SK-N-SH (cell line): ENCODE data around the gene RPS16. TPM values are rescaled to one million over a fixed set of nuclear protein-coding genes. Genes with fewer than 3 reads are reported as not detected.

Experiments
- CTCF ChIA-PET: fragments of 300-600, 350-600 bp; formaldehyde crosslinking; extraction: SDS; loops from one replicate; lab custom pipeline; 2021; lab: Yijun Ruan, JAX
- POLR2A ChIA-PET: fragments of 350-600 bp; sonication (Branson Sonifier 250); formaldehyde crosslinking; extraction: SDS; loops from one replicate; lab custom pipeline; 2020; ENCODE audit warnings: antibody characterized with exemption, inconsistent platforms; lab: Yijun Ruan, JAX
- DNase-seq: peaks from one replicate; pipeline ENCODE4 v3.0.0; 2012
- H2AFZ ChIP-seq: fragments of 200-600 bp; sonication (generic); 2 replicates; pipeline ENCODE4 v1.8.1; 2016; ENCODE audit warnings: antibody characterized with exemption, mild to moderate bottlenecking, low read depth
- H3F3A ChIP-seq: fragments of 200-600 bp; sonication (generic); replicated peaks from 2 replicates; pipeline ENCODE3; 2016; ENCODE audit warnings: antibody characterized with exemption, mild to moderate bottlenecking; ENCODE audit not compliant: insufficient read depth
- H3K27ac ChIP-seq, 2 experiments: fragments of 200-500 bp in 1 of 2; fragments of 200-600 bp in 1 of 2; sonication (Bioruptor generic) in 1 of 2; sonication (generic), shearing (Covaris generic) in 1 of 2; 2 replicates each; pipeline versions ENCODE4 v1.5.1 to v1.6.1; 2014 to 2016; ENCODE audit warnings: low read depth in 2 of 2, inconsistent platforms in 1 of 2, low read length in 1 of 2, mild to moderate bottlenecking in 1 of 2, mixed read lengths in 1 of 2
- H3K27me3 ChIP-seq: fragments of 200-600 bp; sonication (generic), shearing (Covaris generic); 2 replicates; pipeline ENCODE4 v1.6.1; 2016; ENCODE audit warnings: mixed run types; ENCODE audit not compliant: insufficient read depth
- H3K36me3 ChIP-seq, 2 experiments: fragments of 200-500 bp in 1 of 2; fragments of 200-600 bp in 1 of 2; sonication (Bioruptor generic) in 1 of 2; sonication (generic) in 1 of 2; replicated peaks in 1 of 2; 2 replicates each; pipeline versions ENCODE3 to v1.5.1; 2014 to 2016; ENCODE audit warnings: low read length in 1 of 2, mild to moderate bottlenecking in 1 of 2; ENCODE audit not compliant: insufficient read depth in 2 of 2, control insufficient read depth in 1 of 2
- H3K4me1 ChIP-seq, 2 experiments: fragments of 200-500 bp in 1 of 2; fragments of 200-600 bp in 1 of 2; sonication (Bioruptor generic) in 1 of 2; sonication (generic), shearing (Covaris generic) in 1 of 2; 2 replicates each; pipeline versions ENCODE4 v1.5.1 to v1.6.1; 2014 to 2016; ENCODE audit warnings: low read depth in 1 of 2, low read length in 1 of 2, mixed run types in 1 of 2; ENCODE audit not compliant: insufficient read depth in 2 of 2, control insufficient read depth in 1 of 2
- H3K4me2 ChIP-seq: fragments of 200-600 bp; sonication (generic), shearing (Covaris generic); 2 replicates; pipeline ENCODE4 v1.6.1; 2017; ENCODE audit warnings: mixed run types
- H3K4me3 ChIP-seq, 2 experiments: fragments of 200-500 bp in 1 of 2; fragments of 200-600 bp in 1 of 2; sonication (Bioruptor generic) in 1 of 2; sonication (generic), shearing (Covaris generic) in 1 of 2; 2 replicates each; pipeline versions ENCODE4 v1.5.1 to v1.8.1; 2014 to 2016; ENCODE audit warnings: low read depth in 2 of 2, inconsistent platforms in 1 of 2, low read length in 1 of 2, mild to moderate bottlenecking in 1 of 2, mixed read lengths in 1 of 2, moderate library complexity in 1 of 2
- H3K79me2 ChIP-seq: fragments of 200-600 bp; sonication (generic); 2 replicates; pipeline ENCODE4 v1.8.1; 2017; ENCODE audit warnings: mild to moderate bottlenecking; ENCODE audit not compliant: insufficient read depth
- H3K9ac ChIP-seq: fragments of 200-600 bp; sonication (generic); 2 replicates; pipeline ENCODE4 v1.6.1; 2017; ENCODE audit warnings: mixed run types
- H3K9me2 ChIP-seq: fragments of 200-600 bp; sonication (generic); 2 replicates; pipeline ENCODE4 v1.6.1; 2017; ENCODE audit warnings: mixed run types
- H3K9me3 ChIP-seq: fragments of 200-600 bp; sonication (generic); 2 replicates; pipeline ENCODE4 v1.6.1; 2017; ENCODE audit warnings: mixed run types, mild to moderate bottlenecking, moderate library complexity
- H4K20me1 ChIP-seq: fragments of 200-600 bp; sonication (generic); 2 replicates; pipeline ENCODE4 v1.6.1; 2017; ENCODE audit warnings: mild to moderate bottlenecking, mixed run types; ENCODE audit not compliant: insufficient read depth
- CTCF ChIP-seq: fragments of 200-600 bp; sonication (generic); IDR thresholded peaks from 2 replicates; pipeline ENCODE4 v1.6.1; 2017; ENCODE audit warnings: antibody characterized with exemption, mild to moderate bottlenecking, moderate library complexity
- EP300 ChIP-seq, 2 experiments: IDR thresholded peaks; 2 replicates each; pipeline versions ENCODE4 v1.4.0 to v1.6.1; 2012; ENCODE audit warnings: borderline replicate concordance in 1 of 2, low read depth in 1 of 2, low read length in 1 of 2
- EZH2phosphoT487 ChIP-seq: fragments of 200-600 bp; sonication (generic); IDR thresholded peaks from 2 replicates; pipeline ENCODE4 v1.6.1; 2017; ENCODE audit warnings: low read depth, mixed run types, mild to moderate bottlenecking, antibody characterized with exemption, moderate library complexity, borderline replicate concordance
- IRF3 ChIP-seq: fragments of 150-350 bp; IDR thresholded peaks from 2 replicates; pipeline ENCODE4 v1.6.1; 2016; ENCODE audit warnings: mild to moderate bottlenecking, low read depth, low read length
- JUND ChIP-seq: IDR thresholded peaks from 2 replicates; pipeline ENCODE4 v1.4.0; 2012
- MEF2A ChIP-seq: IDR thresholded peaks from 2 replicates; pipeline ENCODE4 v1.4.0; 2012; ENCODE audit warnings: low read depth, borderline replicate concordance
- MXI1 ChIP-seq: IDR thresholded peaks from 2 replicates; pipeline ENCODE4 v1.6.1; 2012; ENCODE audit warnings: mild to moderate bottlenecking, low read depth, low read length, improper control_type of control experiment
- NFIC ChIP-seq: IDR thresholded peaks from 2 replicates; pipeline ENCODE4 v1.4.0; 2012; ENCODE audit warnings: borderline replicate concordance
- NRF1 ChIP-seq: IDR thresholded peaks from 2 replicates; pipeline ENCODE4 v1.6.1; 2012; ENCODE audit warnings: low read depth, mild to moderate bottlenecking, low read length
- POLR2AphosphoS5 ChIP-seq: IDR thresholded peaks from 2 replicates; pipeline ENCODE4 v1.6.1; 2012; ENCODE audit warnings: low read depth, low read length
- RXRA ChIP-seq: IDR thresholded peaks from 2 replicates; pipeline ENCODE4 v1.4.0; 2012; ENCODE audit warnings: low read depth, mild to moderate bottlenecking, borderline replicate concordance
- SMC3 ChIP-seq: IDR thresholded peaks from 2 replicates; pipeline ENCODE4 v1.6.1; 2012; ENCODE audit warnings: low read depth, low read length, improper control_type of control experiment
- USF1 ChIP-seq: IDR thresholded peaks from 2 replicates; pipeline ENCODE4 v1.4.0; 2012; ENCODE audit warnings: low read depth, borderline replicate concordance
- WGBS: methylation state at CpG from one replicate; pipeline ENCODE4 v1.1.6; 2017; ENCODE audit warnings: low lambda C conversion rate; 5-methylcytosine and 5-hydroxymethylcytosine counted together
- polyA plus RNA-seq, 3 experiments: library from polyadenylated mRNA; depleted of rRNA; stranded (reverse); fragments of >200 nt; gene quantifications; 2 replicates each; pipeline ENCODE4 v1.2.3, GENCODE V29; 2012
- TF ChIP-seq, protein P1 (sequence below): fragments of 150-350 bp; IDR thresholded peaks from 2 replicates; pipeline ENCODE4 v1.6.1; 2017; ENCODE audit warnings: antibody characterized with exemption, low read length, low read depth, borderline replicate concordance
- TF ChIP-seq, protein P2 (sequence below): IDR thresholded peaks from 2 replicates; pipeline ENCODE4 v1.4.0; 2012; ENCODE audit warnings: low read depth

Gene RPS16
- polyA plus RNA-seq, 1 of the 3 experiments (the other 2 are of a cell fraction), result 7,541 TPM

DNA sequence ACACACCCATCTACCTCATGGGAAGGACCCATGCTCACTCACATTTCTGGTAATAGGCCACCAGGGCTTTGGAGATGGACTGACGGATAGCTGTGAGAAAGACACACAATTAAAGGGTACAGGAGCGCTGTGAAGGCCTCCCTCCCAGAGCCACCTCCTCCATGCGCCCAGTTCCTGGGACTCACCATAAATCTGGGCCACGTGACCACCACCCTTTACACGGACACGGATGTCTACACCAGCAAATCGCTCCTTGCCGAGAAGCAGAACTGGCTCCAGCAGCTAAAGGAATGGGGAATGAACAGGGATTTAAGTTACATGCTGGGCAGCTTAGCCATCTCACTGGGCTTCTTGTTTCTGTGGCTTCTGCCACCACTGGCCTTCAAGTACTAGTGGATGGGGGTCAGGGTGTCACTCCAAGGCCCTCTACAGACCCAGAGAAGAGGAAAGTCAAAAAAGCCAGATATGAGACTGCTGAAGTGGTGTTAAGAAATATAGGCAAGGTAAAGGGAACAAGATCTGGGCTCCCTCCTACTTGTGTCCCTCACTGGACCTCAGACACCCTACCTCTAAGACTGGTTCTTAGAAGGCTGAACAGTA, 2.2 kb downstream of the RPS16 start:
- ChIA-PET POLR2A (interaction anchor here (1.1 kb wide), 1 partner anchor 20 kb away, joined by 3 read pairs; no protein-coding TSS in a partner anchor), CTCF (interaction anchor here (0.8 to 3.4 kb wide), 7 partner anchors 14 to 238 kb away, joined by 3 to 18 read pairs (median 4); partner anchors contain the start of genes EID2B and PLEKHG2)
- Histone ChIP-seq H2AFZ (no peak overlapping the region), H3K36me3 (peaks cover 21 to 33% of the 10 kb centered on the region in 2 experiments), H3K79me2 (peaks cover 25% of the 10 kb centered on the region), H3K27me3 (no peaks in the 10 kb centered on the region), H3K4me3 (no peak overlapping the region), H3K9ac (peak overlapping the region; percentile 99; the same call in 1 of the 2 replicates), H3K4me1 (peaks cover 19 to 27% of the 10 kb centered on the region in 2 experiments; a peak in 3 of 4 replicates), H3K27ac (peak overlapping the region in 1 of 2 experiments; percentile 92; a peak in 2 of 4 replicates), H3K9me2 (no peaks in the 10 kb centered on the region), H3K9me3 (no peaks in the 10 kb centered on the region), H4K20me1 (peaks cover 14% of the 10 kb centered on the region), H3F3A (peaks cover 61% of the 10 kb centered on the region), H3K4me2 (peak overlapping the region; percentile 99; the same call in 1 of the 2 replicates)
- no peak for TF ChIP-seq NRF1
- WGBS, result 89% methylated on average over 8 of the region's 8 CpGs
- DNase-seq, result no peak

DNA sequence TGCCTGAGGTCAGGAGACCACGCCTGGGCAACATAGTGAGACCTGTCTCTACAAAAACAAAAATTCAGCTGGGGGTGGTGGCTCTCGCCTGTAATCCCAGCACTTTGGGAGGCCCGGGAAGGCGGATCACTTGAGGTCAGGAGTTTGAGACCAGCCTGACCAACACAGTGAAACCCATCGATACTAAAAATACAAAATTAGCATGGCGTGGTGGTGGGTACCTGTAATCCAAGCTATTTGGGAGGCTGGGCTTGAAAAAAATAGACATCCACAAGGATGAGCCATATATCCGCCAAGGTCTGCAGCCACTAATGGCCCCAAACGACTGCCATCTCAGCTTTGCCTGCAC, 3.1 kb downstream of the RPS16 start:
- TF ChIP-seq EZH2phosphoT487 (no peak), NRF1 (no peak), USF1 (no peak), EP300 (IDR thresholded peaks at IDR 0.05; ENCODE audit: borderline replicate concordance in 1 of 2, low read depth in 1 of 2, low read length in 1 of 2) (no peak), MXI1 (no peak), NFIC (no peak), JUND (no peak), CTCF (no peak), RXRA (no peak), IRF3 (no peak), MEF2A (no peak), SMC3 (no peak), POLR2AphosphoS5 (no peak)
- TF ChIP-seq, protein P1, sequence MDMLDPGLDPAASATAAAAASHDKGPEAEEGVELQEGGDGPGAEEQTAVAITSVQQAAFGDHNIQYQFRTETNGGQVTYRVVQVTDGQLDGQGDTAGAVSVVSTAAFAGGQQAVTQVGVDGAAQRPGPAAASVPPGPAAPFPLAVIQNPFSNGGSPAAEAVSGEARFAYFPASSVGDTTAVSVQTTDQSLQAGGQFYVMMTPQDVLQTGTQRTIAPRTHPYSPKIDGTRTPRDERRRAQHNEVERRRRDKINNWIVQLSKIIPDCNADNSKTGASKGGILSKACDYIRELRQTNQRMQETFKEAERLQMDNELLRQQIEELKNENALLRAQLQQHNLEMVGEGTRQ, result no peak
- TF ChIP-seq, protein P2, sequence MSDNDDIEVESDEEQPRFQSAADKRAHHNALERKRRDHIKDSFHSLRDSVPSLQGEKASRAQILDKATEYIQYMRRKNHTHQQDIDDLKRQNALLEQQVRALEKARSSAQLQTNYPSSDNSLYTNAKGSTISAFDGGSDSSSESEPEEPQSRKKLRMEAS, result no peak
- ChIA-PET POLR2A (interaction anchor here (0.6 to 0.9 kb wide), 2 partner anchors 19 to 21 kb away, joined by 3 to 5 read pairs; no protein-coding TSS in a partner anchor), CTCF (interaction anchor here (0.9 to 1.2 kb wide), 5 partner anchors 8 to 36 kb away, joined by 3 to 4 read pairs (median 3); partner anchors contain the start of gene PLEKHG2)
- no peak overlapping the region for H3K9ac ChIP-seq
- H3K9me2 ChIP-seq, result no peaks in the 10 kb centered on the region
- DNase-seq, result no peak
- peak overlapping the region in 1 of 2 experiments; percentile 92; a peak in 1 of 4 replicates for H3K27ac ChIP-seq
- H3K9me3 ChIP-seq, result no peaks in the 10 kb centered on the region
- no peak overlapping the region for H3K4me3 ChIP-seq
- peaks cover 25% of the 10 kb centered on the region for H3K79me2 ChIP-seq
- peaks cover 14% of the 10 kb centered on the region for H4K20me1 ChIP-seq
- peaks cover 67% of the 10 kb centered on the region for H3F3A ChIP-seq
- H3K4me2 ChIP-seq, result no peak overlapping the region
- H3K4me1 ChIP-seq, result peaks cover 23 to 33% of the 10 kb centered on the region in 2 experiments; a peak in 3 of 4 replicates
- 91% methylated on average over 8 of the region's 8 CpGs for WGBS
- H3K27me3 ChIP-seq, result no peaks in the 10 kb centered on the region
- H3K36me3 ChIP-seq, result peaks cover 21 to 33% of the 10 kb centered on the region in 2 experiments
- no peak overlapping the region for H2AFZ ChIP-seq
